ENCODE data around the gene ZFP3. TPM values are rescaled to one million over a fixed set of nuclear protein-coding genes. Genes with fewer than 3 reads are reported as not detected.
"Not testable (repeated sequence)": the region's sequence is repeated elsewhere in the genome, so short reads cannot be mapped to it uniquely, and the experiment has no call there.

The ZFP3 gene
- total and polyA plus RNA-seq, 11 donors: 4.0 to 14.5 (median 9.3) TPM

DNA sequence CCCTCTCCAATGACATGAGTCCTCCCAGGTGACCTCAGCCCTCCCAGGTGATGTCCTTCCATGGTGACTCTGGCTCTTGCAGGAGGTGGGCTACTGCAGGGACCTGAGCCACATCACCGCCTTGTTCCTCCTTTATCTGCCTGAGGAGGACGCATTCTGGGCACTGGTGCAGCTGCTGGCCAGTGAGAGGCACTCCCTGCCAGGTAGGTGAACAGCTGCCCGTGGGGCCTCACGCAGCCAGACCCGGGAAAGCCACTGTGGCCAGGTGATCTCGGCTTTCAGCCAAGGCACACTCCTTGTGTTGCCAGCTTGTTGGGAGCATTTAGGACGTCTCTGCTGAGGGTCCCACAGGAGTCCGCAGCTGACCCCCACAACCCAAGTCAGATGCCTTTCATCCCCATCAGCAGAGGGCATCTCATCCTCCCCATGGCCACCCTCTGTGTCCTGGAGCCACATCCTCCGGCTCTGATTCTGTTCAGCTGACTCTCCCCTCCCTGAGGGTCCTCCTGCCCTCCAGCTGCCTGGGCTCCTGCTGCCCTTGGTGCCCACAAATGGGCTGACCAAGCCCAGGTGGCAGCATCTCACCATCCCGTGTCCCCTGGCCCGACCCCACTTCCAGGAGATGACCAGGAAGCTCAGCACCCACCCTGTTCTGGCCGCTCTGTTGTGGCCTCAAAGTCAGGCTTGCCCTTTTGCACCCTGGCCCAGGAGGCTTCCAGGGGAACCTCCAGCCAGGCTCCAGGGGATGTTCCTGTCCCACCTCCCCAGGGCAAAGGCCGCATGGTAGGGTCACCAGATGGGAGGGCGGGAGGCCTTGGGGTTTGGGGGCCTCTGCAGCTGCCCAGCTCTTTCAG is 57.7 kb downstream of the ZFP3 start:
- DNase-seq (no peak), ATAC-seq (no peak)
- Histone ChIP-seq H3K4me1 (no peaks in the 10 kb centered on the region), H3K27ac (no peak overlapping the region), H3K36me3 (no peaks in the 10 kb centered on the region), H3K9me3 (no peaks in the 10 kb centered on the region), H3K27me3 (no peaks in the 10 kb centered on the region), H3K4me3 (no peak overlapping the region)
- intact Hi-C loops (cut with DNase I): no loop called here
- 86 to 89% (median 87%) methylated on average over 10 to 14 of the region's 14 CpGs for WGBS, 4 donors
- TF ChIP-seq, protein P1, sequence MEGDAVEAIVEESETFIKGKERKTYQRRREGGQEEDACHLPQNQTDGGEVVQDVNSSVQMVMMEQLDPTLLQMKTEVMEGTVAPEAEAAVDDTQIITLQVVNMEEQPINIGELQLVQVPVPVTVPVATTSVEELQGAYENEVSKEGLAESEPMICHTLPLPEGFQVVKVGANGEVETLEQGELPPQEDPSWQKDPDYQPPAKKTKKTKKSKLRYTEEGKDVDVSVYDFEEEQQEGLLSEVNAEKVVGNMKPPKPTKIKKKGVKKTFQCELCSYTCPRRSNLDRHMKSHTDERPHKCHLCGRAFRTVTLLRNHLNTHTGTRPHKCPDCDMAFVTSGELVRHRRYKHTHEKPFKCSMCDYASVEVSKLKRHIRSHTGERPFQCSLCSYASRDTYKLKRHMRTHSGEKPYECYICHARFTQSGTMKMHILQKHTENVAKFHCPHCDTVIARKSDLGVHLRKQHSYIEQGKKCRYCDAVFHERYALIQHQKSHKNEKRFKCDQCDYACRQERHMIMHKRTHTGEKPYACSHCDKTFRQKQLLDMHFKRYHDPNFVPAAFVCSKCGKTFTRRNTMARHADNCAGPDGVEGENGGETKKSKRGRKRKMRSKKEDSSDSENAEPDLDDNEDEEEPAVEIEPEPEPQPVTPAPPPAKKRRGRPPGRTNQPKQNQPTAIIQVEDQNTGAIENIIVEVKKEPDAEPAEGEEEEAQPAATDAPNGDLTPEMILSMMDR (IDR thresholded peaks at IDR 0.05): no peak
- no peak for TF ChIP-seq POLR2A (IDR thresholded peaks at IDR 0.05)

DNA sequence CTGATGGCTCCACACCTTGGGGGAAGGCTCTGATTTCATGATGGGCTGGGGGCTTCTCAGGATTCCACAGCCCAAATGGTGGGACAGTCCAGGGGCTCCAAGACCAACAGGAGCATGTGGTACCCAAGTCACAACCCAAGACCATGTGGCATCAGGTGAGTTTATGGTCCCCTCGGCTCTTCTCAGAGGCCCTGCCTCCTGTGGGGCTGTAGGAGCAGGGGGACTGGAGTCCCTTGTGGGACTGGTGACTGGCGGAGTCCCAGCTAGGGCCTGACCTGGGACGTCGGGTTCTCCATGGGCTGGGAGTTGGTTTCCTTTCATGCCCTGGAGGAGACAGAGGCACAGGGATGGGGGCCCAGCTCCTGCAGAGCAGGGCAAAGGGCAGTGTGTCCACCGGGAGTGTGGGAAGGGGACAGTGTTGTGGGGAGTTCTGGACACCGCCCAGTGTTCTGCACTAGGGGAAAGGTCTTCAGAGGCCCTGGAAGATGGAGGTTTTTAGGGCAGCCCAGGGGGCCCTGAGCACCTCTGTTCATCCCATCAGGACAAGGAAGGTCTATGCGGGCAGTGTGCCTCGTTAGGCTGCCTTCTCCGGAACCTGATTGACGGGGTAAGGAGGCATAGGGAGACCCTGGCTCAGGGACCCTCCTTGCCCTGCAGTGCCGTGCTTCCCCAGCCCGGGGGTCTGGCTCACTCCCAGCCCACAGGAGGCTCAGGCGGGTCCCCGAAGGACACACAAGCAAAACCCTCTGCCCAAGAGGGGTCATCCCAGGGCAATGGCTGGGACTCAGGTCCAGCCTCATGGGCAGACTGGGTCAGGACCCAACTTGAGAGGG is 58.5 kb downstream of the ZFP3 start:
- H3K36me3 ChIP-seq; ATAC-seq; H3K4me1 ChIP-seq; H3K9me3 ChIP-seq; H3K27me3 ChIP-seq; DNase-seq; H3K27ac ChIP-seq; H3K4me3 ChIP-seq; intact Hi-C loops (cut with DNase I): not testable (repeated sequence)
- 85 to 90% (median 87%) methylated on average over 8 to 14 of the region's 14 CpGs for WGBS, 4 donors

DNA sequence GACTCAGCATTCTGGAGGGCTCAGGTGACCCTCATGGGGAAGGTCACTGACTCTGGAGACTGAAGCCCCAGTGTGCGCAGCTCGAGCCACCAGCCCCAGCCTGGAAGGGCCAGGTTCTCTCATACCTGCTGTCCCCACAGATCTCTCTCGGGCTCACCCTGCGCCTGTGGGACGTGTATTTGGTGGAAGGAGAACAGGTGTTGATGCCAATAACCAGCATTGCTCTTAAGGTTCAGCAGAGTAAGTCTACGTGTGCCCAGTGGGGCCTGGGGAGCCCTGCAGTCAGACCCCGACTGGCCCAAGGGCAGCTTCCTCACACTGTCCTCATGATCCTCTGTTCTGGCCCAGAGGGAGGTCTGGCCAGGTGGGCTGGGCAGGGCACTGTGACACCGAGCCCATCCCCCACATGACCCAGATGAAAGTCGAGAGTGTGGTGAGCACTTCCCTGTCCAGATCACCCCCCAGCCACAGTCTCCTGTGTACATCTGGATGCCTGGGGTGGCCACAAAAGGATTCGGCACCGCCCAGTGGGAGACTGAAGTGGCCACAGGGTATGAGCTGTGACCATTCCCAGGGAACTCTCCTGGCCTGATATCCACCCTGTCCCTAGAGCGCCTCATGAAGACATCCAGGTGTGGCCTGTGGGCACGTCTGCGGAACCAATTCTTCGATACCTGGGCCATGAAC is 59.4 kb downstream of the ZFP3 start:
- H3K27me3 ChIP-seq; H3K36me3 ChIP-seq; ATAC-seq; H3K4me1 ChIP-seq; DNase-seq; H3K9me3 ChIP-seq; H3K4me3 ChIP-seq; H3K27ac ChIP-seq; intact Hi-C loops (cut with DNase I): not testable (repeated sequence)
- WGBS, 4 donors: 81 to 97% (median 88%) methylated on average over 11 to 15 of the region's 15 CpGs

DNA sequence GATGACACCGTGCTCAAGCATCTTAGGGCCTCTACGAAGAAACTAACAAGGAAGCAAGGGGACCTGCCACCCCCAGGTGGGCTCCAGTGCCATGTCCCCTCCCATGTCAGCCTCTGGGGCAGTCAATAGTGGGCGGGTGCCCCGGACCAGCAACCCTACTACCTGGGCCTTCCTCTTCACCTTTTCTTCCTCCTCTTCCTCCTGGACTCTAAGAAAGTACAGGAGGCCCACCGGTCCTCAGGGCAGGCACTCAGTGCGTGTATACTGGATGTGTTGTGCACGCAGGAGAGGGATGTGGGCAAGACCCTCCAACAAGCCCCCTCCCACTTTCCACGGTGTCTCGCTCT is 59.9 kb downstream of the ZFP3 start:
- H3K9me3 ChIP-seq; H3K27ac ChIP-seq; H3K36me3 ChIP-seq; DNase-seq; H3K4me1 ChIP-seq; H3K27me3 ChIP-seq; ATAC-seq; H3K4me3 ChIP-seq; intact Hi-C loops (cut with DNase I): not testable (repeated sequence)
- WGBS, 4 donors: 92 to 96% (median 94%) methylated on average over 9 of the region's 9 CpGs

DNA sequence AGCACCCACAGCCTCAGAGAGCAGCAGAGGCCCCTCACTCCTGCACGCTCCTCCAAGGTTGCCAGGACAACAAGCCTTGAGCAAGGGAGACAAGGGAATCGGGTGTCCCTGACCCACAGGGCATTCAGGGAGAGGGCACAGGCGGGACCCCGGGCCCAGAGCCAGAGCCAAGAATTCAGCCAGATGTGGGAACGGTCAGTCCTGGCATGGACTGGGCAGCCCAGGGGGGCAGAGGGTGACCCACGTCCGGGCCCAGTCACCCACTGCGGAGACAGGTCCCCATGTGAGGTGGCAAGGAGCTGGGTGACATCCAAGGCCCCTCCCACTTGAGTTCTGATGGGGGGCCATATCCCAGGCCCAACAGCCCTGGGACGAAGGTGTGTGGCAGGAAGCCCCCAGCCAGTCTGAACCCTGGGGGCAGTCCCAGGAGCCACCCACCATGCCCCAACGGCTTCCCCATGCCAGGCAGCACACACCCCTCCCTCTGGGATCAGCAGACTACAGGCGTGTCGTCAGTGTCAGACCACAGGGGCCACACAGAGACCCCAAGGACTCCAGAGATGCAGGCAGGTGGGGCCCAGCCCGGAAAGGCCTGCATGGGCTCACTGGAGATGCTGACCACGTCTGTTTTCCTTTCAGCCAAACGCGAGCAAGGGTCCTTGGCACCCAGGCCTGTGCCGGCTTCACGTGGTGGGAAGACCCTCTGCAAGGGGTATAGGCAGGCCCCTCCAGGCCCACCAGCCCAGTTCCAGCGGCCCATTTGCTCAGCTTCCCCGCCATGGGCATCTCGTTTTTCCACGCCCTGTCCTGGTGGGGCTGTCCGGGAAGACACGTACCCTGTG is 60.6 kb downstream of the ZFP3 start:
- Histone ChIP-seq H3K4me1 (no peaks in the 10 kb centered on the region), H3K4me3 (no peak overlapping the region), H3K27me3 (no peaks in the 10 kb centered on the region), H3K9me3 (no peaks in the 10 kb centered on the region), H3K27ac (no peak overlapping the region), H3K36me3 (no peaks in the 10 kb centered on the region)
- no peak for DNase-seq
- WGBS, 4 donors: 84 to 90% (median 87%) methylated on average over 18 to 24 of the region's 24 CpGs
- ATAC-seq: no peak
- intact Hi-C loops (cut with DNase I): no loop called here
- TF ChIP-seq POLR2A (IDR thresholded peaks at IDR 0.05): no peak
- TF ChIP-seq, protein P1 (IDR thresholded peaks at IDR 0.05): no peak

All from heart left ventricle (tissue), 16 donors.